CD4-positive, alpha-beta T cell (primary cell): ENCODE data around the gene IRS2. TPM values are rescaled to one million over a fixed set of nuclear protein-coding genes. Genes with fewer than 3 reads are reported as not detected.

ENCODE experiments used
- ATAC-seq: fragments of 200-7000 bp; cut with Tn5 transposase; one replicate; pipeline ENCODE4 v1.10.0; 2022; ENCODE audit warnings: mild to moderate bottlenecking; ENCODE audit not compliant: poor library complexity
- CTCF ChIA-PET: fragments of 350-600 bp; sonication (Branson Sonifier 250); formaldehyde crosslinking; loops from one replicate; lab custom pipeline; 2021; ENCODE audit warnings: antibody characterized with exemption, inconsistent platforms; lab: Charles Lee
- POLR2A ChIA-PET: fragments of 350-600 bp; sonication (Branson Sonifier 250); formaldehyde crosslinking; loops from one replicate; lab custom pipeline; 2021; ENCODE audit warnings: antibody characterized with exemption, inconsistent platforms; lab: Charles Lee
- DNase-seq, 14 experiments: peaks; one replicate each; pipeline ENCODE4 v3.0.0-alpha.2; 2013 to 2020; ENCODE audit warnings: mixed read lengths in 2 of 14
- H3K27ac ChIP-seq, 2 donors: one replicate each; pipeline versions ENCODE4 v1.5.1 to v1.7.0; 2013; ENCODE audit warnings: low read length in 2 of 2, low read depth in 1 of 2, mild to moderate bottlenecking in 1 of 2
- H3K27me3 ChIP-seq, 2 experiments: 1 replicate in 1 of 2; 2 replicates in 1 of 2; pipeline versions ENCODE4 v1.6.1 to v1.7.0; 2013; ENCODE audit warnings: low read length in 2 of 2, control low read depth in 1 of 2, mild to moderate bottlenecking in 1 of 2, moderate library complexity in 1 of 2; ENCODE audit not compliant: insufficient read depth in 2 of 2, control insufficient read depth in 1 of 2
- H3K36me3 ChIP-seq: one replicate; pipeline ENCODE4 v1.6.1; 2013; ENCODE audit warnings: low read length, control low read depth; ENCODE audit not compliant: insufficient read depth
- H3K4me1 ChIP-seq: one replicate; pipeline ENCODE4 v1.6.1; 2013; ENCODE audit warnings: low read length, control low read depth; ENCODE audit not compliant: insufficient read depth
- H3K4me3 ChIP-seq: one replicate; pipeline ENCODE4 v1.5.1; 2013; ENCODE audit warnings: mild to moderate bottlenecking, low read length, moderate library complexity
- H3K9me3 ChIP-seq, 2 experiments: 1 replicate in 1 of 2; 2 replicates in 1 of 2; pipeline versions ENCODE4 v1.6.1 to v1.7.0; 2013; ENCODE audit warnings: low read length in 2 of 2, mild to moderate bottlenecking in 2 of 2, control low read depth in 1 of 2, moderate library complexity in 1 of 2; ENCODE audit not compliant: control insufficient read depth in 1 of 2, insufficient read depth in 1 of 2
- H3K27ac Mint-ChIP-seq: one replicate; pipeline ENCODE4 v1.8.0; 2020; ENCODE audit warnings: mixed read lengths
- H3K27me3 Mint-ChIP-seq: one replicate; pipeline ENCODE4 v1.8.0; 2021; ENCODE audit warnings: mixed read lengths
- H3K36me3 Mint-ChIP-seq: one replicate; pipeline ENCODE4 v1.8.0; 2021; ENCODE audit warnings: low read depth, mixed read lengths
- H3K4me1 Mint-ChIP-seq: one replicate; pipeline ENCODE4 v1.8.0; 2021; ENCODE audit warnings: low read depth, mixed read lengths
- H3K4me3 Mint-ChIP-seq: one replicate; pipeline ENCODE4 v1.8.0; 2020; ENCODE audit warnings: mild to moderate bottlenecking, mixed read lengths
- H3K9me3 Mint-ChIP-seq: one replicate; pipeline ENCODE4 v1.8.0; 2020; ENCODE audit warnings: mixed read lengths
- CTCF ChIP-seq: fragments of 200-600 bp; IDR thresholded peaks from one replicate; pipeline ENCODE4 v1.8.0; 2022; ENCODE audit warnings: antibody characterized with exemption, mild to moderate bottlenecking
- intact Hi-C, 2 experiments: fragments of 100-400 bp; cut with DNase I in 1 of 2; cut with micrococcal nuclease in 1 of 2; formaldehyde crosslinking; loops; one replicate each; pipeline versions ENCODE4 v1.15.1 to v1.9.0; 2023 to 2025; cut with DNase I, micrococcal nuclease
- total RNA-seq, 174 experiments: library from RNA in 2 of 174; stranded (reverse) in 2 of 174; gene quantifications; one replicate each; pipeline ENCODE4 v1.2.3 and lab custom pipeline; 2021 to 2026

Gene IRS2
- total RNA-seq, 2 experiments from 2014 or later, result 188 to 193 TPM

- peaks cover 15% of the 10 kb centered on the region for H3K36me3 ChIP-seq
- Mint-ChIP-seq H3K4me1 (peaks cover 69% of the 10 kb centered on the region), H3K9me3 (no peaks in the 10 kb centered on the region), H3K27me3 (no peaks in the 10 kb centered on the region), H3K36me3 (peaks cover 38% of the 10 kb centered on the region), H3K27ac (no peak overlapping the region), H3K4me3 (peak overlapping the region; percentile 3)
- ChIA-PET CTCF (no interaction called here), POLR2A (interaction anchor here (0.6 to 1.2 kb wide), 2 partner anchors 19 to 27 kb away, joined by 3 read pairs; no protein-coding TSS in a partner anchor)
- intact Hi-C loops, result no loop called here
- H3K27ac ChIP-seq, result no peak overlapping the region
- H3K9me3 ChIP-seq, result no peaks in the 10 kb centered on the region
- H3K4me3 ChIP-seq, result no peak overlapping the region
- peaks cover 18% of the 10 kb centered on the region for H3K4me1 ChIP-seq
- no peak for TF ChIP-seq CTCF
- no peaks in the 10 kb centered on the region for H3K27me3 ChIP-seq
- no peak for DNase-seq
- ATAC-seq, result no peak
Measured at GRCh38 chr13:109760402-109760801, 26.0 kb downstream of the IRS2 start.

- DNase-seq, result no peak
- POLR2A ChIA-PET, result no interaction called here
- Mint-ChIP-seq H3K4me1 (peaks cover 61% of the 10 kb centered on the region), H3K36me3 (peaks cover 46% of the 10 kb centered on the region), H3K9me3 (no peaks in the 10 kb centered on the region), H3K27ac (no peak overlapping the region), H3K4me3 (no peak overlapping the region), H3K27me3 (no peaks in the 10 kb centered on the region)
- TF ChIP-seq CTCF, result no peak
- Histone ChIP-seq H3K27me3 (no peaks in the 10 kb centered on the region), H3K27ac (no peak overlapping the region), H3K9me3 (no peaks in the 10 kb centered on the region), H3K36me3 (peaks cover 16% of the 10 kb centered on the region), H3K4me1 (peaks cover 11% of the 10 kb centered on the region), H3K4me3 (no peak overlapping the region)
- CTCF ChIA-PET, result no interaction called here
- no peak for ATAC-seq
- intact Hi-C loops, result loop anchor here in 1 of 2 experiments (5.0 kb wide), 1 partner anchor 33 kb away; no protein-coding TSS in a partner anchor
Measured at GRCh38 chr13:109759609-109760008, 26.8 kb downstream of the IRS2 start.

- Mint-ChIP-seq H3K27ac (no peak overlapping the region), H3K4me1 (peaks cover 55% of the 10 kb centered on the region), H3K36me3 (peaks cover 52% of the 10 kb centered on the region), H3K4me3 (no peak overlapping the region), H3K9me3 (no peaks in the 10 kb centered on the region), H3K27me3 (no peaks in the 10 kb centered on the region)
- ChIA-PET CTCF (no interaction called here), POLR2A (no interaction called here)
- no peak for TF ChIP-seq CTCF
- Histone ChIP-seq H3K27me3 (no peaks in the 10 kb centered on the region), H3K4me1 (peaks cover 8% of the 10 kb centered on the region), H3K4me3 (no peak overlapping the region), H3K27ac (no peak overlapping the region), H3K9me3 (no peaks in the 10 kb centered on the region), H3K36me3 (peaks cover 18% of the 10 kb centered on the region)
- intact Hi-C loops, result loop anchor here in 1 of 2 experiments (5.0 kb wide), 1 partner anchor 33 kb away; no protein-coding TSS in a partner anchor
- peak; percentile 21 for ATAC-seq
- peak in 1 of 14 experiments; percentile 22 for DNase-seq
Measured at GRCh38 chr13:109758937-109759480, 27.4 kb downstream of the IRS2 start.
